Ishikawa (cell line): ENCODE measurements around the gene SERPINA10.

ENCODE experiments used
- CEBPB ChIP-seq: IDR thresholded peaks from 2 replicates; pipeline ENCODE4 v1.6.1; 2012
- CREB1 ChIP-seq: IDR thresholded peaks from 2 replicates; pipeline ENCODE4 v1.6.1; 2012; ENCODE audit warnings: low read depth
- EGR1 ChIP-seq: IDR thresholded peaks from 2 replicates; pipeline ENCODE4 v1.6.1; 2012
- EP300 ChIP-seq: IDR thresholded peaks from 2 replicates; pipeline ENCODE4 v1.6.1; 2012; ENCODE audit warnings: borderline replicate concordance
- FOXM1 ChIP-seq: IDR thresholded peaks from 2 replicates; pipeline ENCODE4 v1.6.1; 2012; ENCODE audit warnings: low read depth, borderline replicate concordance
- MAX ChIP-seq: IDR thresholded peaks from 2 replicates; pipeline ENCODE4 v1.6.1; 2012
- NFIC ChIP-seq: IDR thresholded peaks from 2 replicates; pipeline ENCODE4 v1.6.1; 2012
- RAD21 ChIP-seq: IDR thresholded peaks from 2 replicates; pipeline ENCODE4 v1.6.1; 2012; ENCODE audit warnings: low read depth
- TAF1 ChIP-seq: IDR thresholded peaks from 2 replicates; pipeline ENCODE4 v1.6.1; 2012; ENCODE audit warnings: low read depth, mild to moderate bottlenecking
- TCF12 ChIP-seq: IDR thresholded peaks from 2 replicates; pipeline ENCODE4 v1.6.1; 2012; ENCODE audit warnings: low read depth
- TEAD4 ChIP-seq: IDR thresholded peaks from 2 replicates; pipeline ENCODE4 v1.6.1; 2012
- YY1 ChIP-seq: IDR thresholded peaks from 2 replicates; pipeline ENCODE4 v1.6.1; 2012; ENCODE audit warnings: low read depth
- ZBTB7A ChIP-seq: IDR thresholded peaks from 2 replicates; pipeline ENCODE4 v1.6.1; 2012; ENCODE audit warnings: low read depth
- TF ChIP-seq, protein P1 (sequence below): IDR thresholded peaks from 2 replicates; pipeline ENCODE4 v1.6.1; 2012; ENCODE audit warnings: low read depth, mild to moderate bottlenecking
- TF ChIP-seq, protein P2 (sequence below): IDR thresholded peaks from 2 replicates; pipeline ENCODE4 v1.6.1; 2012

The SERPINA10 gene

GRCh38 chr14:94288610-94289465, 4.2 kb downstream of the SERPINA10 start:
- no peak for TF ChIP-seq EGR1

DNA sequence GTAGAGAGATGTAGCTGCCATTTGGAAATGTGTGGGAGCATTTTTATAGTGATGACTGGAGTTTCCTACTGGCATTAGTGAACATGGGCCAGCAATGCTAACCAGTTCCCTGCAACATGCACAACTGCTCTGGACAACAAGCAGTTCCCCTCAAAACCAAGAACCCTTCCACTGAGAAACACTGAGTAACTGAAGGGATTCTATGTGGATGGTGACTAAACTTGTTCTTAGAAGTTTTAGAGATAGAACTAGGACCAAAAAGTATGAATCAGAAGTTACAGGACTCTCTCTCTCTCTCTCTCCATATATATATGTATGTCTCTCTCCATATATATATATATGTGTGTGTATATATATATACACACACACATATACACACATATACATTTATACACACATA, 7.9 kb downstream of the SERPINA10 start:
- TF ChIP-seq NFIC (no peak), RAD21 (no peak)

GRCh38 chr14:94284221-94284620, 8.8 kb downstream of the SERPINA10 start:
- no peak for TF ChIP-seq TAF1
- TF ChIP-seq MAX = no peak
- TF ChIP-seq TEAD4 = no peak
- TF ChIP-seq NFIC = no peak
- no peak for TF ChIP-seq FOXM1
- TF ChIP-seq TCF12 = no peak
- no peak for TF ChIP-seq CREB1

GRCh38 chr14:94282991-94283723, 9.9 kb downstream of the SERPINA10 start:
- TF ChIP-seq EGR1 = no peak
- TF ChIP-seq YY1 = no peak
- TF ChIP-seq TCF12 = no peak
- TF ChIP-seq, protein P1, sequence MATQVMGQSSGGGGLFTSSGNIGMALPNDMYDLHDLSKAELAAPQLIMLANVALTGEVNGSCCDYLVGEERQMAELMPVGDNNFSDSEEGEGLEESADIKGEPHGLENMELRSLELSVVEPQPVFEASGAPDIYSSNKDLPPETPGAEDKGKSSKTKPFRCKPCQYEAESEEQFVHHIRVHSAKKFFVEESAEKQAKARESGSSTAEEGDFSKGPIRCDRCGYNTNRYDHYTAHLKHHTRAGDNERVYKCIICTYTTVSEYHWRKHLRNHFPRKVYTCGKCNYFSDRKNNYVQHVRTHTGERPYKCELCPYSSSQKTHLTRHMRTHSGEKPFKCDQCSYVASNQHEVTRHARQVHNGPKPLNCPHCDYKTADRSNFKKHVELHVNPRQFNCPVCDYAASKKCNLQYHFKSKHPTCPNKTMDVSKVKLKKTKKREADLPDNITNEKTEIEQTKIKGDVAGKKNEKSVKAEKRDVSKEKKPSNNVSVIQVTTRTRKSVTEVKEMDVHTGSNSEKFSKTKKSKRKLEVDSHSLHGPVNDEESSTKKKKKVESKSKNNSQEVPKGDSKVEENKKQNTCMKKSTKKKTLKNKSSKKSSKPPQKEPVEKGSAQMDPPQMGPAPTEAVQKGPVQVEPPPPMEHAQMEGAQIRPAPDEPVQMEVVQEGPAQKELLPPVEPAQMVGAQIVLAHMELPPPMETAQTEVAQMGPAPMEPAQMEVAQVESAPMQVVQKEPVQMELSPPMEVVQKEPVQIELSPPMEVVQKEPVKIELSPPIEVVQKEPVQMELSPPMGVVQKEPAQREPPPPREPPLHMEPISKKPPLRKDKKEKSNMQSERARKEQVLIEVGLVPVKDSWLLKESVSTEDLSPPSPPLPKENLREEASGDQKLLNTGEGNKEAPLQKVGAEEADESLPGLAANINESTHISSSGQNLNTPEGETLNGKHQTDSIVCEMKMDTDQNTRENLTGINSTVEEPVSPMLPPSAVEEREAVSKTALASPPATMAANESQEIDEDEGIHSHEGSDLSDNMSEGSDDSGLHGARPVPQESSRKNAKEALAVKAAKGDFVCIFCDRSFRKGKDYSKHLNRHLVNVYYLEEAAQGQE = no peak
- TF ChIP-seq NFIC = no peak
- no peak for TF ChIP-seq TEAD4
- no peak for TF ChIP-seq MAX
- TF ChIP-seq, protein P2, sequence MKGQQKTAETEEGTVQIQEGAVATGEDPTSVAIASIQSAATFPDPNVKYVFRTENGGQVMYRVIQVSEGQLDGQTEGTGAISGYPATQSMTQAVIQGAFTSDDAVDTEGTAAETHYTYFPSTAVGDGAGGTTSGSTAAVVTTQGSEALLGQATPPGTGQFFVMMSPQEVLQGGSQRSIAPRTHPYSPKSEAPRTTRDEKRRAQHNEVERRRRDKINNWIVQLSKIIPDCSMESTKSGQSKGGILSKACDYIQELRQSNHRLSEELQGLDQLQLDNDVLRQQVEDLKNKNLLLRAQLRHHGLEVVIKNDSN = no peak
- TF ChIP-seq ZBTB7A = no peak

DNA sequence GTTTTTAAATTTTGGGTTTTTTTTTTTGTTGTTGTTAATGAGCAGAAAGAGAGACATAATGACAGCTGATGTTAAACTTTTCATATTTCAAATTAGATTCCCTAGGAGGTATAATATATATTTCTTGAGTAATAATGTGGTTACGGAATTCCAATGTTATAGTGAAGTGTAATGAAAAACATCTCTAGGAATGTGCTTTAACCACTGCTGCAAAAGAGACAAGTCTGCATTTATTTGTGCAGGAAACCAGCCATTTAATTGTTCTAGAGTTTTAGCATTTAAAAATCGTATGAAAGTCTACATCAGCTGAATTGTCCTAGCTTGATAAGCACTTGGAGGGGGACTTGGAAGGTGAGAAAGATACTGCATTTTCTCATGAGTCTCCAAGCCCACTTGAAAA, 14.3 kb downstream of the SERPINA10 start:
- TF ChIP-seq ZBTB7A (no peak), TAF1 (no peak), MAX (no peak)

GRCh38 chr14:94269156-94269555, 23.9 kb downstream of the SERPINA10 start:
- TF ChIP-seq, protein P2 = no peak
- TF ChIP-seq FOXM1 = no peak
- no peak for TF ChIP-seq MAX
- no peak for TF ChIP-seq CEBPB
- TF ChIP-seq TEAD4 = no peak
- TF ChIP-seq TAF1 = no peak
- TF ChIP-seq NFIC = no peak
- no peak for TF ChIP-seq EP300
- no peak for TF ChIP-seq ZBTB7A
- TF ChIP-seq EGR1 = no peak
- TF ChIP-seq, protein P1 = no peak
- no peak for TF ChIP-seq RAD21
- no peak for TF ChIP-seq CREB1
- no peak for TF ChIP-seq YY1
- no peak for TF ChIP-seq TCF12
